COLO668 (cell line): Measurements from ENCODE around the gene PALS2.

Source experiments
- DNase-seq: peaks from one replicate; lab custom pipeline; 2025; ENCODE audit not compliant: unreplicated experiment; lab: John Stamatoyannopoulos, UW

The PALS2 gene

GRCh38 chr7:24572997-24573553 lies at the start of gene PALS2:
Gene PALS2 (plus strand): TSS chr7:24573452. CDS start chr7:24623668, 50,216 bp downstream.
- DNase-seq: peak; percentile 95

GRCh38 chr7:24531255-24531654 lies 42.0 kb upstream of the PALS2 start:
- no peak for DNase-seq

GRCh38 chr7:24536682-24537081 lies 36.6 kb upstream of the PALS2 start:
- no peak for DNase-seq

GRCh38 chr7:24540956-24541355 lies 32.3 kb upstream of the PALS2 start:
- DNase-seq: no peak

GRCh38 chr7:24545215-24545614 lies 28.0 kb upstream of the PALS2 start:
- DNase-seq: no peak

- no peak for DNase-seq
These were observed 24.9 kb upstream of the PALS2 start for GRCh38 chr7:24548390-24548789.

GRCh38 chr7:24549991-24550390 lies 23.3 kb upstream of the PALS2 start:
- no peak for DNase-seq

- DNase-seq: no peak
These were observed 18.1 kb upstream of the PALS2 start for GRCh38 chr7:24555184-24555583.

GRCh38 chr7:24555719-24556118 lies 17.5 kb upstream of the PALS2 start:
- no peak for DNase-seq

- no peak for DNase-seq
These were observed 12.5 kb upstream of the PALS2 start for GRCh38 chr7:24560772-24561171.

GRCh38 chr7:24566274-24566673 lies 7.0 kb upstream of the PALS2 start:
- DNase-seq: no peak

GRCh38 chr7:24570983-24571382 lies 2.3 kb upstream of the PALS2 start:
- no peak for DNase-seq

- DNase-seq: no peak
These were observed 1.2 kb upstream of the PALS2 start for GRCh38 chr7:24572016-24572392.

- peak; percentile 64 for DNase-seq
These were observed 757 bp upstream of the PALS2 start for GRCh38 chr7:24572393-24572996.

GRCh38 chr7:24573554-24574338 lies 494 bp downstream of the PALS2 start:
- DNase-seq: peak; percentile 92

- no peak for DNase-seq
These were observed 1.1 kb downstream of the PALS2 start for GRCh38 chr7:24574386-24574785.

GRCh38 chr7:24574950-24575349 lies 1.7 kb downstream of the PALS2 start:
- no peak for DNase-seq

- DNase-seq: peak; percentile 40
These were observed 3.1 kb downstream of the PALS2 start for GRCh38 chr7:24576171-24577025.

GRCh38 chr7:24578052-24578451 lies 4.8 kb downstream of the PALS2 start:
- no peak for DNase-seq

- DNase-seq: no peak
These were observed 7.2 kb downstream of the PALS2 start for GRCh38 chr7:24580283-24580946.

- no peak for DNase-seq
These were observed 8.9 kb downstream of the PALS2 start for GRCh38 chr7:24582166-24582565.
